ENCODE measurements around the gene SLC49A4. TPM values are rescaled to one million over a fixed set of nuclear protein-coding genes. Genes with fewer than 3 reads are reported as not detected.

SLC49A4 gene
- total and polyA plus RNA-seq, 12 donors: 2.2 to 40.8 (median 17.5) TPM

GRCh38 chr3:122795674-122796195 lies 866 bp downstream of the SLC49A4 start:
- Histone ChIP-seq H3K27ac (peak overlapping the region; percentile 47 to 98 (median 94)), H3K36me3 (replicated peaks in 1 of 2) (no peaks in the 10 kb centered on the region), H3K27me3 (no peaks in the 10 kb centered on the region), H3K9me3 (replicated peaks in 1 of 3) (no peaks in the 10 kb centered on the region), H3K4me3 (peak overlapping the region; percentile 36 to 82 (median 52)), H3K4me1 (replicated peaks in 1 of 2) (peaks cover 5 to 34% of the 10 kb centered on the region in 2 donors)
- TF ChIP-seq POLR2A (IDR thresholded peaks at IDR 0.05): no peak
- TF ChIP-seq, protein P1, sequence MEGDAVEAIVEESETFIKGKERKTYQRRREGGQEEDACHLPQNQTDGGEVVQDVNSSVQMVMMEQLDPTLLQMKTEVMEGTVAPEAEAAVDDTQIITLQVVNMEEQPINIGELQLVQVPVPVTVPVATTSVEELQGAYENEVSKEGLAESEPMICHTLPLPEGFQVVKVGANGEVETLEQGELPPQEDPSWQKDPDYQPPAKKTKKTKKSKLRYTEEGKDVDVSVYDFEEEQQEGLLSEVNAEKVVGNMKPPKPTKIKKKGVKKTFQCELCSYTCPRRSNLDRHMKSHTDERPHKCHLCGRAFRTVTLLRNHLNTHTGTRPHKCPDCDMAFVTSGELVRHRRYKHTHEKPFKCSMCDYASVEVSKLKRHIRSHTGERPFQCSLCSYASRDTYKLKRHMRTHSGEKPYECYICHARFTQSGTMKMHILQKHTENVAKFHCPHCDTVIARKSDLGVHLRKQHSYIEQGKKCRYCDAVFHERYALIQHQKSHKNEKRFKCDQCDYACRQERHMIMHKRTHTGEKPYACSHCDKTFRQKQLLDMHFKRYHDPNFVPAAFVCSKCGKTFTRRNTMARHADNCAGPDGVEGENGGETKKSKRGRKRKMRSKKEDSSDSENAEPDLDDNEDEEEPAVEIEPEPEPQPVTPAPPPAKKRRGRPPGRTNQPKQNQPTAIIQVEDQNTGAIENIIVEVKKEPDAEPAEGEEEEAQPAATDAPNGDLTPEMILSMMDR (IDR thresholded peaks at IDR 0.05): no peak
- no peak for DNase-seq
- intact Hi-C loops (cut with DNase I): no loop called here
- 21 to 23% (median 21%) methylated on average over 11 of the region's 11 CpGs for WGBS, 4 donors

DNA sequence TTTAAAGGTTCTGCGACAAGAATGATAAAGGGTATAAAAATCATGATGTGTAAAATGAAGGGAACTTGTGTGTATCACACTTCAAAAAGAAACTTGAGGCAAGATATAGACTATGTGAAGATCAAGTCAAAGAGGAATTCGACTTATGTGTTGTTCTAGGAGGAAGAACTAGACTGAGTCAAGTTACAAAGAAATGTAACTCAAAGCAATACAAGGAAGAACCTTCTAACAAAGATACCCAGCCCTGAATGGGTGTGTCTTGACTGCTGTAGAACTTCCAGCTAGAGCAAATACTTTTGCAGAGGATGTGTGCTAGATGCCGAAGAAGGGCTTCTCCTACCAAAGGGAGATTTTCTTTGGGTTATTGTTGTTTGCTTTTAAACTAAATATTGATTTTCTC lies 2.4 kb downstream of the SLC49A4 start:
- peaks cover 5 to 34% of the 10 kb centered on the region in 2 donors for H3K4me1 ChIP-seq (replicated peaks in 1 of 2)

DNA sequence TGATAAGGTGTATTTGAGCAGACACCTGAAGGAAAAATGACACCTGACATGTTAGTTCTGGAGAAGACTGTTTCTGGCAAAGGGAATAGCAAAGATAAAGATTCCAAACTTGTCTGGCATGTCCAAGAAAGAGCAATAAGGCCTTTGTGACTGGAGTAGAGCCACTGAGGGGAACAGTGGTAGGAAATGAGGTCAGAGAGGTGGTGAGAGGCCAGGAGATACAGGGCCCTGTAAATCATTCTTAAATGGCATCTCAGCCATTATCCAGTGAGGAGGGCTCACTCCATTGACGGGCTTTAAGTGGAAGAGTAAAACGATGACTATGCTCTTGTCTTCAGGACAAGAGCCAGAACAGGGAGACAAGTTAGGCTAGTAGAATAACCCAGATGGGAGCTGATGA lies 4.5 kb downstream of the SLC49A4 start:
- Histone ChIP-seq H3K27ac (no peak overlapping the region), H3K27me3 (no peaks in the 10 kb centered on the region), H3K4me1 (replicated peaks in 1 of 2) (peaks cover 5 to 23% of the 10 kb centered on the region in 2 donors), H3K9me3 (replicated peaks in 1 of 3) (no peaks in the 10 kb centered on the region), H3K36me3 (replicated peaks in 1 of 2) (no peaks in the 10 kb centered on the region), H3K4me3 (no peak overlapping the region)
- TF ChIP-seq, protein P1 (IDR thresholded peaks at IDR 0.05): no peak
- no peak for TF ChIP-seq POLR2A (IDR thresholded peaks at IDR 0.05)
- WGBS, 4 donors: 85 to 94% (median 92%) methylated on average over 2 of the region's 2 CpGs
- intact Hi-C loops (cut with DNase I): no loop called here
- DNase-seq: no peak

More for the DNA sequence above, 2.4 kb downstream of the SLC49A4 start:
- TF ChIP-seq, protein P1 (IDR thresholded peaks at IDR 0.05): no peak
- Histone ChIP-seq H3K27ac (no peak overlapping the region), H3K27me3 (no peaks in the 10 kb centered on the region), H3K36me3 (replicated peaks in 1 of 2) (no peaks in the 10 kb centered on the region), H3K9me3 (replicated peaks in 1 of 3) (no peaks in the 10 kb centered on the region), H3K4me3 (no peak overlapping the region)
- intact Hi-C loops (cut with DNase I): no loop called here
- 81 to 91% (median 87%) methylated on average over 3 of the region's 3 CpGs for whole genome bisulfite sequencing, 4 donors
- no peak for DNase-seq

GRCh38 chr3:122800031-122800430 lies 5.2 kb downstream of the SLC49A4 start:
- H3K27me3 ChIP-seq: no peaks in the 10 kb centered on the region
- DNase-seq: no peak
- TF ChIP-seq POLR2A (IDR thresholded peaks at IDR 0.05): no peak
- TF ChIP-seq, protein P1 (IDR thresholded peaks at IDR 0.05): no peak
- H3K36me3 ChIP-seq (replicated peaks in 1 of 2): no peaks in the 10 kb centered on the region
- WGBS, 4 donors: 91 to 100% (median 95%) methylated on average over 1 of the region's 1 CpG
- intact Hi-C loops (cut with DNase I): no loop called here
- no peak overlapping the region for H3K27ac ChIP-seq
- H3K4me1 ChIP-seq (replicated peaks in 1 of 2): peaks cover 5 to 21% of the 10 kb centered on the region in 2 donors
- no peak overlapping the region for H3K4me3 ChIP-seq
- no peaks in the 10 kb centered on the region for H3K9me3 ChIP-seq (replicated peaks in 1 of 3)

Data from adrenal gland (tissue), 12 donors.